BJ (cell line): Measurements from ENCODE around the gene SCGB1D1. TPM values are rescaled to one million over a fixed set of nuclear protein-coding genes. Genes with fewer than 3 reads are reported as not detected.

Experiments used
- CTCF ChIA-PET: fragments of 350-600 bp; formaldehyde crosslinking; extraction: SDS; loops from one replicate; lab custom pipeline; 2021; ENCODE audit warnings: antibody characterized with exemption, inconsistent platforms; lab: Yijun Ruan, JAX
- POLR2A ChIA-PET: fragments of 300-600 bp; sonication (Branson Sonifier 250); formaldehyde crosslinking; extraction: SDS; loops from one replicate; lab custom pipeline; 2021; ENCODE audit warnings: antibody characterized with exemption; lab: Charles Lee
- DNase-seq: peaks from one replicate; pipeline ENCODE4 v3.0.0-alpha.2; 2011; ENCODE audit warnings: low read depth
- H3K27me3 ChIP-seq: 2 replicates; pipeline ENCODE4 v1.6.0; 2011; ENCODE audit warnings: low read length; ENCODE audit not compliant: control insufficient read depth, insufficient read depth
- H3K36me3 ChIP-seq: 2 replicates; pipeline ENCODE4 v1.5.1; 2011; ENCODE audit warnings: low read length; ENCODE audit not compliant: control insufficient read depth, insufficient read depth
- H3K4me3 ChIP-seq: 2 replicates; pipeline ENCODE4 v1.5.1; 2011; ENCODE audit warnings: low read depth, mild to moderate bottlenecking, control low read depth, low read length
- polyA plus RNA-seq: library from polyadenylated mRNA; depleted of rRNA; stranded (reverse); fragments of >200 nt; gene quantifications from 2 replicates; pipeline ENCODE4 v1.2.3, GENCODE V29; 2011; rRNA removed
- TF ChIP-seq, protein P1 (sequence below): IDR thresholded peaks from 2 replicates; pipeline ENCODE4 v1.5.1; 2011; ENCODE audit warnings: low read depth, mild to moderate bottlenecking, control low read depth, inconsistent platforms, low read length, moderate library complexity; ENCODE audit not compliant: insufficient read depth

SCGB1D1 gene
- polyA plus RNA-seq, 1 experiment = not detected

DNA sequence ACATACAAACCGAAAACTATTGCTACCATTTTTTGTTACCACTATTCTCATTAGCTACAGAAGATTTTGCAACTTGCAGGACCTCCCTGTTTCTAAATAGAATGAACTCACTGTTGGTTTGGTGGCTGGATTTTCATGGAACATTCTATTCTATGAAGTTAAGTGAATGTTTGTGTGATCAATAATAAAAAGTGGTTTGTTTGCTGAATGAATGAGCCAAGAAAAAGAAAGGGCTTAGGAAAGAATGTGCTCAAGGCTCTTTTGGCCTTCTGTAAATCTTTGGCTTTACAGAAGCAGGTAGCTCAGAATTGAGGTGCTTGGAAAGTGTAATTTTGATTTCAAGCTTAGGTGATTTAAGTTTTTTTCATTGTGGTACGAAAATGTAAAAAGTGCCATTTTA is 46.2 kb downstream of the SCGB1D1 start:
- Histone ChIP-seq H3K27me3 (no peaks in the 10 kb centered on the region; the same call in none of the 2 replicates), H3K36me3 (no peaks in the 10 kb centered on the region), H3K4me3 (no peak overlapping the region)
- TF ChIP-seq, protein P1, sequence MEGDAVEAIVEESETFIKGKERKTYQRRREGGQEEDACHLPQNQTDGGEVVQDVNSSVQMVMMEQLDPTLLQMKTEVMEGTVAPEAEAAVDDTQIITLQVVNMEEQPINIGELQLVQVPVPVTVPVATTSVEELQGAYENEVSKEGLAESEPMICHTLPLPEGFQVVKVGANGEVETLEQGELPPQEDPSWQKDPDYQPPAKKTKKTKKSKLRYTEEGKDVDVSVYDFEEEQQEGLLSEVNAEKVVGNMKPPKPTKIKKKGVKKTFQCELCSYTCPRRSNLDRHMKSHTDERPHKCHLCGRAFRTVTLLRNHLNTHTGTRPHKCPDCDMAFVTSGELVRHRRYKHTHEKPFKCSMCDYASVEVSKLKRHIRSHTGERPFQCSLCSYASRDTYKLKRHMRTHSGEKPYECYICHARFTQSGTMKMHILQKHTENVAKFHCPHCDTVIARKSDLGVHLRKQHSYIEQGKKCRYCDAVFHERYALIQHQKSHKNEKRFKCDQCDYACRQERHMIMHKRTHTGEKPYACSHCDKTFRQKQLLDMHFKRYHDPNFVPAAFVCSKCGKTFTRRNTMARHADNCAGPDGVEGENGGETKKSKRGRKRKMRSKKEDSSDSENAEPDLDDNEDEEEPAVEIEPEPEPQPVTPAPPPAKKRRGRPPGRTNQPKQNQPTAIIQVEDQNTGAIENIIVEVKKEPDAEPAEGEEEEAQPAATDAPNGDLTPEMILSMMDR = no peak
- CTCF ChIA-PET = interaction anchor here (1.5 kb wide), 1 partner anchor 75 kb away, joined by 3 read pairs; no protein-coding TSS in a partner anchor
- POLR2A ChIA-PET = no interaction called here
- no peak for DNase-seq

DNA sequence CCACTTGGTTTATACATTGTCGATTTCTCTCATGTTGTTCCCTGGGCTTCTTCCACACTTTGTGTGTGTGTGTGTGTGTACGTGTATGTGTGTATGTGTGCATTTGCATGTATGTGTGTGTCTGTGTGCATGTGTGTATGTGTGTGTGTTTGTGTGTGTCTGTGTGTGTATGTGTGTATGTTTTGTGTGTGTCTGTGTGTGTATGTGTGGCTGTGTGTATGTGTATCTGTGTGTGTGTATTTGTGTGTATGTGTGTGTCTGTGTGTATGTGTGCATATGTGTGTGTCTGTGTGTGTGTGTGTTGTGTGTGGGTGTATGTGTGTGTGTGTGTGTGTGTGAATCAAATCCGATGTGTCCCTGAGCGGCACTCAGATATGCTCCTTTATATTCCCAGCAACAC is 47.5 kb downstream of the SCGB1D1 start:
- TF ChIP-seq, protein P1 = no peak
- no peak for DNase-seq
- H3K36me3 ChIP-seq = no peaks in the 10 kb centered on the region
- H3K27me3 ChIP-seq = no peaks in the 10 kb centered on the region; the same call in none of the 2 replicates
- POLR2A ChIA-PET = no interaction called here
- no peak overlapping the region for H3K4me3 ChIP-seq
- CTCF ChIA-PET = no interaction called here

DNA sequence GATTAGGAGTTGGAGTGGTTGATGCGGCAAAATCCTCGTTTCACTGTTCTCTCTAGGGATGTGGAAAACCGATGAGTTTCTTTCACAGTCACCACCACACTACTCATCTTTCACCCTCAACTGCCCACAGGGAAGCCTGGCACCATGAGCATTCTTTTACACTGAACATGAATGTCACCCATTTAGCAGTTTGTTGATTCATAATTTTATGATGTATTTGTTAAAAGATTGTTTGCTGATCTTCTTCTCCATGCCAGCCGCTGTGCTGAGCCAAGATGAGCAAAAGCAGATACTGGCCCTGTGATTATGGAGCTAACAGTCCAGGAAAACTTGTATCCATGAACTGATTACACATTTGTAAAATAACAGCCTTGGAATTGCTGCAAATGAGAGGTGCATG is 48.1 kb downstream of the SCGB1D1 start:
- POLR2A ChIA-PET = no interaction called here
- TF ChIP-seq, protein P1 = no peak
- Histone ChIP-seq H3K27me3 (no peaks in the 10 kb centered on the region; the same call in none of the 2 replicates), H3K36me3 (no peaks in the 10 kb centered on the region), H3K4me3 (no peak overlapping the region)
- CTCF ChIA-PET = no interaction called here
- DNase-seq = no peak

DNA sequence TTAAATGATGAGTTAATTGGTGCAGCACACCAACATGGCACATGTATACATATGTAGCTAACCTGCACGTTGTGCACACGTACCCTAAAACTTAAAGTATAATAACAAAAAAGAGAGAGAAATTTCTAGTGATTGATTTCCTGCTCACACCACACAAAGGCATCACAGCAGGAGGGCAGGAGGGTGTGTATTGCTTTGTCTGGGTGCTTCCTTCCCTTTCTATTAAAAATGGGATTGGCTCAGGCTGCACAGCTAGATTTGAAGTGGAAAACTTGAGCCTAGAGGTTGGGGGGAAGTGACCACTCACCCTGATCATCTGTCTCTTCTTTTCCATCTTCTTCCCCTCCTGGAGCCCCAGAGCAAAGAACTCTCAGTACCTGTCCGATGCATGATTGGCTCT is 51.1 kb downstream of the SCGB1D1 start:
- ChIA-PET CTCF (no interaction called here), POLR2A (no interaction called here)
- no peak for DNase-seq
- Histone ChIP-seq H3K4me3 (no peak overlapping the region), H3K27me3 (no peaks in the 10 kb centered on the region; the same call in none of the 2 replicates), H3K36me3 (no peaks in the 10 kb centered on the region)
- TF ChIP-seq, protein P1 = no peak

DNA sequence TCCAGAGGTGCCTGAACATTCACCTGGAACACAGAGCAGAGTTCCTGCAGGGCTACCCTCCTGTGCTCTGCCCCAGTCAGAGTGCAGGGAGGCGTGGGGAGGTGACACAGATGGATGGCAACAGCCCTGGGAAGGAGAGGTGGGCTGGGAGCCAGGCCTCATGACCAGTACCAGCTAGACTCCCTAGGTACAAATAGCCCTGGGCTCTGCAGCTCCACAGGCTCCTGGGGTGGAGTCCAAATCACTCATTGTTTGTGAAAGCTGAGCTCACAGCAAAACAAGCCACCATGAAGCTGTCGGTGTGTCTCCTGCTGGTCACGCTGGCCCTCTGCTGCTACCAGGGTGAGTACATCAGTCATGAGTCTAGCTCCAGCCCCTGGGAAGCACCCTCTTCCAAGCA is 52.0 kb downstream of the SCGB1D1 start, which contains the start of gene SCGB1D2:
Gene SCGB1D2, plus strand, starts transcription at position 219 of the 400 bp plus-strand sequence. Its CDS starts 69 bp downstream, at position 288.
- TF ChIP-seq, protein P1 = no peak
- Histone ChIP-seq H3K4me3 (no peak within 1 kb of the TSS), H3K36me3 (no peaks in the 10 kb centered on the region), H3K27me3 (no peaks in the 10 kb centered on the region; the same call in none of the 2 replicates)
- DNase-seq = no peak
- POLR2A ChIA-PET = no interaction called here
- CTCF ChIA-PET = no interaction called here

Other genes starting within 250 kb of the SCGB1D1 start
- gene BEST1, start 239.9 kb upstream of the SCGB1D1 start, polyA plus RNA-seq = 5.1 and 6.4 TPM in 2 replicates
- gene FTH1, start 222.6 kb upstream of the SCGB1D1 start, polyA plus RNA-seq = 1,472 and 1,806 TPM in 2 replicates
- gene INCENP, start 66.2 kb upstream of the SCGB1D1 start, polyA plus RNA-seq = 9.8 and 14.2 TPM in 2 replicates
- gene SCGB2A1, start 18.5 kb downstream of the SCGB1D1 start, polyA plus RNA-seq = not detected in 2 replicates
- not detected in 2 replicates for gene SCGB1D2, start 52.0 kb downstream of the SCGB1D1 start, polyA plus RNA-seq
- gene SCGB2A2, start 79.9 kb downstream of the SCGB1D1 start, polyA plus RNA-seq = not detected in 2 replicates
- not detected in 2 replicates for gene SCGB1D4, start 108.9 kb downstream of the SCGB1D1 start, polyA plus RNA-seq
- gene ASRGL1, start 147.2 kb downstream of the SCGB1D1 start, polyA plus RNA-seq = 0.58 and 0.75 TPM in 2 replicates
- gene SCGB1A1, start 228.8 kb downstream of the SCGB1D1 start, polyA plus RNA-seq = not detected in 2 replicates